ENCODE measurements around the gene MED22.

MED22 gene

DNA sequence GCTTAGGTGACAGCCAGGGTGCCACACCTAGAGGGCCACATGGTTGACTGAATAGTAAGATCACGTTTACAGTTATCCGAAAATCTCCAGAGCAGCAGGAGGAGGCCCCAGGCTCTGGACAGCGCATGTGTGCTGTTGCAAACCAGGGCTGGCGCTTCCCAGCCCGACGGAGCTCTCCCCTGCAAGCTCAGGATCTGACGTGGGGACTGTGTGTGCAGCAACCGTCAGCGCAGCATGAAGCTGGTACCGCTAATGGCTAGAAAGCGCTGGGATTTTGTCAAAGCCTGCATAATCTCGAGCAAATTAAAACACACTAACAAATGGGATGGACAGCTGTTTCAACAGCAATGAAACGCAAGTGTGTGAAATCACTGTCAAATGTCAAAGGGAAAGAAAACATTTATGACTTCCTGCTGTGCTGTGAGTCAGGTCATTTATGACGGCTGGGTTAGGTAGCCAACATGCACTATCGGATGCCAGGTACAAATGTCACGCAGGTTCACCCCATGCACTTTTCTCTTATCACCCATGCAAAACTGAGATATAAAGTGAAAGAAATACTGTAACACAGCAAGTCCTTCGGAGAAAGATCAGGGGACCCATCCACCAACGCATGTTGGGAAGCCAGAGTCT, 20.4 kb upstream of the MED22 start (continued):
- TF ChIP-seq TOX (CRISPR knock-in tag; IDR thresholded peaks at IDR 0.05; ENCODE audit: borderline replicate concordance) (no peak), ZNF565 (CRISPR knock-in tag; conservative IDR thresholded peaks at IDR 0.05; ENCODE audit: low read depth) (no peak), ESRRG (CRISPR knock-in tag; IDR thresholded peaks at IDR 0.05) (no peak)

DNA sequence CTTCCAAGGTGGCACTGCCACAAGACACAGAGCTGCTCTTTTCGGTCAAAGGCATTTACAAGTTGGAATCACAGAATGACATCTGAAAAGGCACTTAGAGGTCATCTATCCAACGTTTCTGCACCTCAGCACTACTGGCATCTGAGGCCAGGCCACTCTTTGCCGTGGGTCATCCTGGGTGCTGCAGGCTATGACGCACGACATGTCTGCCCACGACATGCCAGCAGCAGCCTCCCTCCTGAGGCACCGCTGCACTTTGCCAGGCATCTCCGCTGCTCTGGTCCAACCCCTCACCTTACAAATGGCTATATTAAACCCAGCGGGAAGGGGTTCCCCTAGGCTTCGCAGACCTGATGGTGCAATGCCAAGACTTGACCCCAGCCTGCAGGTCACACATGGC, 19.8 kb upstream of the MED22 start:
- TF ChIP-seq ZC3H10 (CRISPR knock-in tag; IDR thresholded peaks at IDR 0.05): no peak
- TF ChIP-seq ARNTL (CRISPR knock-in tag; IDR thresholded peaks at IDR 0.05; ENCODE audit: borderline replicate concordance, low read depth): no peak
- no peak for TF ChIP-seq CSDC2 (CRISPR knock-in tag; IDR thresholded peaks at IDR 0.05)
- TF ChIP-seq ZNF8 (CRISPR knock-in tag; IDR thresholded peaks at IDR 0.05): no peak
- TF ChIP-seq, protein P1, sequence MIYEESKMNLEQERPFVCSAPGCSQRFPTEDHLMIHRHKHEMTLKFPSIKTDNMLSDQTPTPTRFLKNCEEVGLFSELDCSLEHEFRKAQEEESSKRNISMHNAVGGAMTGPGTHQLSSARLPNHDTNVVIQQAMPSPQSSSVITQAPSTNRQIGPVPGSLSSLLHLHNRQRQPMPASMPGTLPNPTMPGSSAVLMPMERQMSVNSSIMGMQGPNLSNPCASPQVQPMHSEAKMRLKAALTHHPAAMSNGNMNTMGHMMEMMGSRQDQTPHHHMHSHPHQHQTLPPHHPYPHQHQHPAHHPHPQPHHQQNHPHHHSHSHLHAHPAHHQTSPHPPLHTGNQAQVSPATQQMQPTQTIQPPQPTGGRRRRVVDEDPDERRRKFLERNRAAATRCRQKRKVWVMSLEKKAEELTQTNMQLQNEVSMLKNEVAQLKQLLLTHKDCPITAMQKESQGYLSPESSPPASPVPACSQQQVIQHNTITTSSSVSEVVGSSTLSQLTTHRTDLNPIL (CRISPR knock-in tag; IDR thresholded peaks at IDR 0.05; ENCODE audit: low read depth): no peak
- TF ChIP-seq RARB (CRISPR knock-in tag; IDR thresholded peaks at IDR 0.05): no peak
- TF ChIP-seq ZNF565 (CRISPR knock-in tag; conservative IDR thresholded peaks at IDR 0.05; ENCODE audit: low read depth): no peak
- TF ChIP-seq, protein P2, sequence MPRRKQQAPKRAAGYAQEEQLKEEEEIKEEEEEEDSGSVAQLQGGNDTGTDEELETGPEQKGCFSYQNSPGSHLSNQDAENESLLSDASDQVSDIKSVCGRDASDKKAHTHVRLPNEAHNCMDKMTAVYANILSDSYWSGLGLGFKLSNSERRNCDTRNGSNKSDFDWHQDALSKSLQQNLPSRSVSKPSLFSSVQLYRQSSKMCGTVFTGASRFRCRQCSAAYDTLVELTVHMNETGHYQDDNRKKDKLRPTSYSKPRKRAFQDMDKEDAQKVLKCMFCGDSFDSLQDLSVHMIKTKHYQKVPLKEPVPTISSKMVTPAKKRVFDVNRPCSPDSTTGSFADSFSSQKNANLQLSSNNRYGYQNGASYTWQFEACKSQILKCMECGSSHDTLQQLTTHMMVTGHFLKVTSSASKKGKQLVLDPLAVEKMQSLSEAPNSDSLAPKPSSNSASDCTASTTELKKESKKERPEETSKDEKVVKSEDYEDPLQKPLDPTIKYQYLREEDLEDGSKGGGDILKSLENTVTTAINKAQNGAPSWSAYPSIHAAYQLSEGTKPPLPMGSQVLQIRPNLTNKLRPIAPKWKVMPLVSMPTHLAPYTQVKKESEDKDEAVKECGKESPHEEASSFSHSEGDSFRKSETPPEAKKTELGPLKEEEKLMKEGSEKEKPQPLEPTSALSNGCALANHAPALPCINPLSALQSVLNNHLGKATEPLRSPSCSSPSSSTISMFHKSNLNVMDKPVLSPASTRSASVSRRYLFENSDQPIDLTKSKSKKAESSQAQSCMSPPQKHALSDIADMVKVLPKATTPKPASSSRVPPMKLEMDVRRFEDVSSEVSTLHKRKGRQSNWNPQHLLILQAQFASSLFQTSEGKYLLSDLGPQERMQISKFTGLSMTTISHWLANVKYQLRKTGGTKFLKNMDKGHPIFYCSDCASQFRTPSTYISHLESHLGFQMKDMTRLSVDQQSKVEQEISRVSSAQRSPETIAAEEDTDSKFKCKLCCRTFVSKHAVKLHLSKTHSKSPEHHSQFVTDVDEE (CRISPR knock-in tag; IDR thresholded peaks at IDR 0.05): no peak
- no peak for ATAC-seq

DNA sequence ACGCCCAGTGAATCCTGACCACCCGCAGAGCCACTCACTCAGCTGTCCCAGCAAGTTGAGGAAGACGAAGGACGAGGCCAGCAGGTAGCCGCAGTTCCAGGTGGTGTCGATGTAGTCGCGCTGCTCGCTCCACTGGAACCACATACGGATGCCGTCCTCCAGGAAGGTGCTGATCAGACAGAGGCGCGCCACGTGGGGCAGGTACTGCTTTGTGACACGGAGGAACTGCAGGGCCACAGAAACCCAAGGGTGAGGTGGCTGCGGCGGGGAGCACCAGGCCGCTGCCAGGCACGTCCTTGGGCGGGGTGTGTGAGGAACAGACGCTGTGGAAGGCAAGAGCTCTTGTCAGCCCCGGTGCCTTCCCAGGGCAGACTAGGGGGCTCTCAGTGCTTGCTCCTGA, 19.3 kb upstream of the MED22 start:
- no peak for ATAC-seq
- no peak for TF ChIP-seq GLIS3 (CRISPR knock-in tag; IDR thresholded peaks at IDR 0.05)
- TF ChIP-seq CSDC2 (CRISPR knock-in tag; IDR thresholded peaks at IDR 0.05): no peak
- TF ChIP-seq ZC3H10 (CRISPR knock-in tag; IDR thresholded peaks at IDR 0.05): no peak
- no peak for TF ChIP-seq TCF4 (CRISPR knock-in tag; IDR thresholded peaks at IDR 0.05; ENCODE audit: borderline replicate concordance)
- TF ChIP-seq, protein P3, sequence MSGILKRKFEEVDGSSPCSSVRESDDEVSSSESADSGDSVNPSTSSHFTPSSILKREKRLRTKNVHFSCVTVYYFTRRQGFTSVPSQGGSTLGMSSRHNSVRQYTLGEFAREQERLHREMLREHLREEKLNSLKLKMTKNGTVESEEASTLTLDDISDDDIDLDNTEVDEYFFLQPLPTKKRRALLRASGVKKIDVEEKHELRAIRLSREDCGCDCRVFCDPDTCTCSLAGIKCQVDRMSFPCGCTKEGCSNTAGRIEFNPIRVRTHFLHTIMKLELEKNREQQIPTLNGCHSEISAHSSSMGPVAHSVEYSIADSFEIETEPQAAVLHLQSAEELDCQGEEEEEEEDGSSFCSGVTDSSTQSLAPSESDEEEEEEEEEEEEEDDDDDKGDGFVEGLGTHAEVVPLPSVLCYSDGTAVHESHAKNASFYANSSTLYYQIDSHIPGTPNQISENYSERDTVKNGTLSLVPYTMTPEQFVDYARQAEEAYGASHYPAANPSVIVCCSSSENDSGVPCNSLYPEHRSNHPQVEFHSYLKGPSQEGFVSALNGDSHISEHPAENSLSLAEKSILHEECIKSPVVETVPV (CRISPR knock-in tag; IDR thresholded peaks at IDR 0.05): no peak
- no peak for TF ChIP-seq ZNF70 (CRISPR knock-in tag; IDR thresholded peaks at IDR 0.05)
- no peak for TF ChIP-seq ZNF565 (CRISPR knock-in tag; conservative IDR thresholded peaks at IDR 0.05; ENCODE audit: low read depth)
- TF ChIP-seq PPARA (CRISPR knock-in tag; IDR thresholded peaks at IDR 0.05; ENCODE audit: borderline replicate concordance): no peak
- no peak for TF ChIP-seq ZFP3 (CRISPR knock-in tag; IDR thresholded peaks at IDR 0.05)
- TF ChIP-seq OSR1 (CRISPR knock-in tag; IDR thresholded peaks at IDR 0.05): no peak
- no peak for TF ChIP-seq ZFP30 (CRISPR knock-in tag; IDR thresholded peaks at IDR 0.05)
- TF ChIP-seq BACH2 (CRISPR knock-in tag; IDR thresholded peaks at IDR 0.05; ENCODE audit: borderline replicate concordance): no peak
- TF ChIP-seq, protein P2 (CRISPR knock-in tag; IDR thresholded peaks at IDR 0.05): no peak
- TF ChIP-seq, protein P4, sequence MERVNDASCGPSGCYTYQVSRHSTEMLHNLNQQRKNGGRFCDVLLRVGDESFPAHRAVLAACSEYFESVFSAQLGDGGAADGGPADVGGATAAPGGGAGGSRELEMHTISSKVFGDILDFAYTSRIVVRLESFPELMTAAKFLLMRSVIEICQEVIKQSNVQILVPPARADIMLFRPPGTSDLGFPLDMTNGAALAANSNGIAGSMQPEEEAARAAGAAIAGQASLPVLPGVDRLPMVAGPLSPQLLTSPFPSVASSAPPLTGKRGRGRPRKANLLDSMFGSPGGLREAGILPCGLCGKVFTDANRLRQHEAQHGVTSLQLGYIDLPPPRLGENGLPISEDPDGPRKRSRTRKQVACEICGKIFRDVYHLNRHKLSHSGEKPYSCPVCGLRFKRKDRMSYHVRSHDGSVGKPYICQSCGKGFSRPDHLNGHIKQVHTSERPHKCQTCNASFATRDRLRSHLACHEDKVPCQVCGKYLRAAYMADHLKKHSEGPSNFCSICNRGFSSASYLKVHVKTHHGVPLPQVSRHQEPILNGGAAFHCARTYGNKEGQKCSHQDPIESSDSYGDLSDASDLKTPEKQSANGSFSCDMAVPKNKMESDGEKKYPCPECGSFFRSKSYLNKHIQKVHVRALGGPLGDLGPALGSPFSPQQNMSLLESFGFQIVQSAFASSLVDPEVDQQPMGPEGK (CRISPR knock-in tag; IDR thresholded peaks at IDR 0.05; ENCODE audit: borderline replicate concordance): no peak
- TF ChIP-seq TOX (CRISPR knock-in tag; IDR thresholded peaks at IDR 0.05; ENCODE audit: borderline replicate concordance): no peak
- no peak for TF ChIP-seq RARB (CRISPR knock-in tag; IDR thresholded peaks at IDR 0.05)
- no peak for TF ChIP-seq ARNTL (CRISPR knock-in tag; IDR thresholded peaks at IDR 0.05; ENCODE audit: borderline replicate concordance, low read depth)
- no peak for TF ChIP-seq ESRRG (CRISPR knock-in tag; IDR thresholded peaks at IDR 0.05)
- TF ChIP-seq ISL1 (CRISPR knock-in tag; IDR thresholded peaks at IDR 0.05): no peak
